ENCODE measurements around the gene TNK2. TPM values are rescaled to one million over a fixed set of nuclear protein-coding genes. Genes with fewer than 3 reads are reported as not detected.
"Not testable (repeated sequence)": the region's sequence is repeated elsewhere in the genome, so short reads cannot be mapped to it uniquely, and the experiment has no call there.

The TNK2 gene
- total RNA-seq, 6 experiments from 2014 or later, result 12.6 to 52.5 (median 25.3) TPM

GRCh38 chr3:195865752-195866151, 42.6 kb downstream of the TNK2 start:
- no peak overlapping the region for H3K27ac ChIP-seq
- peaks cover 0 to 5% (median 2%) of the 10 kb centered on the region in 4 donors for H3K36me3 ChIP-seq
- ATAC-seq, result no peak
- intact Hi-C loops (cut with DNase I), result no loop called here
- H3K4me3 ChIP-seq, result no peak overlapping the region
- H3K27me3 ChIP-seq, result no peaks in the 10 kb centered on the region
- peaks cover 0 to 5% (median 0%) of the 10 kb centered on the region in 4 donors for H3K4me1 ChIP-seq
- 95% methylated on average over 4 of the region's 15 CpGs for WGBS (ENCODE audit: insufficient coverage, low coverage, low lambda C conversion rate, missing lambda C conversion rate)
- DNase-seq, result peak; percentile 13 to 40 (median 34)
- TF ChIP-seq CTCF (IDR thresholded peaks at IDR 0.05), result no peak
- TF ChIP-seq POLR2A (IDR thresholded peaks at IDR 0.05), result no peak
- H3K9me3 ChIP-seq, result no peaks in the 10 kb centered on the region

GRCh38 chr3:195863121-195864061, 45.0 kb downstream of the TNK2 start:
- no peak overlapping the region for H3K27ac ChIP-seq
- ATAC-seq (peak; percentile 92 to 97 (median 94)), DNase-seq (peak; percentile 92 to 93 (median 92))
- WGBS (ENCODE audit: insufficient coverage, low coverage, low lambda C conversion rate, missing lambda C conversion rate), result 17% methylated on average over 14 of the region's 30 CpGs
- no peaks in the 10 kb centered on the region for H3K27me3 ChIP-seq
- no peak overlapping the region for H3K4me3 ChIP-seq
- intact Hi-C loops (cut with DNase I), result loop anchor here in 1 of 2 donors (5.0 kb wide), 1 partner anchor 34 kb away; no protein-coding TSS in a partner anchor
- peaks cover 0 to 5% (median 2%) of the 10 kb centered on the region in 4 donors for H3K36me3 ChIP-seq
- peaks cover 0 to 16% (median 3%) of the 10 kb centered on the region in 4 donors for H3K4me1 ChIP-seq
- H3K9me3 ChIP-seq, result no peaks in the 10 kb centered on the region
- no peak for TF ChIP-seq POLR2A (IDR thresholded peaks at IDR 0.05)
- TF ChIP-seq CTCF (IDR thresholded peaks at IDR 0.05), result peak; percentile 96 to 98 (median 98)

- not testable (repeated sequence) for DNase-seq, H3K9me3 ChIP-seq, ATAC-seq, H3K27me3 ChIP-seq, H3K4me3 ChIP-seq, H3K36me3 ChIP-seq, H3K27ac ChIP-seq
- WGBS (ENCODE audit: insufficient coverage, low coverage, low lambda C conversion rate, missing lambda C conversion rate), result 84% methylated on average over 7 of the region's 12 CpGs
- H3K4me1 ChIP-seq, result peaks cover 0 to 16% (median 3%) of the 10 kb centered on the region in 4 donors
- intact Hi-C loops (cut with DNase I), result loop anchor here in 1 of 2 donors (5.0 kb wide), 1 partner anchor 35 kb away; no protein-coding TSS in a partner anchor
Observed at GRCh38 chr3:195862318-195862717, 46.0 kb downstream of the TNK2 start.

- Histone ChIP-seq H3K27me3 (no peaks in the 10 kb centered on the region), H3K9me3 (no peaks in the 10 kb centered on the region), H3K4me1 (peaks cover 0 to 16% (median 3%) of the 10 kb centered on the region in 4 donors), H3K4me3 (no peak overlapping the region), H3K27ac (no peak overlapping the region), H3K36me3 (no peaks in the 10 kb centered on the region)
- intact Hi-C loops (cut with DNase I), result loop anchor here in 1 of 2 donors (5.0 kb wide), 1 partner anchor 37 kb away; no protein-coding TSS in a partner anchor
- no peak for DNase-seq
- TF ChIP-seq CTCF (IDR thresholded peaks at IDR 0.05), result no peak
- TF ChIP-seq POLR2A (IDR thresholded peaks at IDR 0.05), result no peak
- 16% methylated on average over 5 of the region's 6 CpGs for WGBS (ENCODE audit: insufficient coverage, low coverage, low lambda C conversion rate, missing lambda C conversion rate)
- ATAC-seq, result no peak
Observed at GRCh38 chr3:195860456-195860855, 47.9 kb downstream of the TNK2 start.
